ENCODE data around the gene DEAF1. TPM values are rescaled to one million over a fixed set of nuclear protein-coding genes. Genes with fewer than 3 reads are reported as not detected.

Gene DEAF1
- total RNA-seq, 1 experiment from 2014 or later, result 50.6 TPM

GRCh38 chr11:612201-612960 lies 82.6 kb downstream of the DEAF1 start:
- H3K36me3 Mint-ChIP-seq (ENCODE audit: insufficient read depth, unreplicated experiment), result peaks cover 91% of the 10 kb centered on the region
- POLR2A ChIA-PET, result interaction anchor here (1.6 kb wide), 1 partner anchor 58 kb away, joined by 5 read pairs; no protein-coding TSS in a partner anchor
- H3K9me3 Mint-ChIP-seq (ENCODE audit: unreplicated experiment), result no peaks in the 10 kb centered on the region
- H3K4me3 Mint-ChIP-seq (ENCODE audit: unreplicated experiment), result peak overlapping the region; percentile 5
- no peaks in the 10 kb centered on the region for H3K27me3 ChIP-seq (replicated peaks; ENCODE audit: control insufficient read depth, insufficient read depth, low read length)
- no peaks in the 10 kb centered on the region for H3K27me3 Mint-ChIP-seq (ENCODE audit: insufficient read depth, unreplicated experiment)
- peaks cover 9% of the 10 kb centered on the region for H3K36me3 ChIP-seq (ENCODE audit: control insufficient read depth, insufficient read depth, low read length)
- CTCF ChIA-PET, result interaction anchor here (0.6 kb wide), 1 partner anchor 24 kb away, joined by 4 read pairs; no protein-coding TSS in a partner anchor
- H3K4me1 Mint-ChIP-seq (ENCODE audit: low read depth, unreplicated experiment), result peaks cover 5% of the 10 kb centered on the region
- intact Hi-C loops (cut with micrococcal nuclease; ENCODE audit: unreplicated experiment), result loop anchor here (5.0 kb wide), 1 partner anchor 35 kb away; the partner anchor contains the start of gene PHRF1
- no TSS peak for BruUV-seq (replicated peaks)
- peaks cover 27% of the 10 kb centered on the region for H3K4me1 ChIP-seq
- no peak overlapping the region for H3K4me3 ChIP-seq (ENCODE audit: low read depth, low read length)
- peak in 1 of 2 experiments; percentile 51 for TF ChIP-seq CTCF (IDR thresholded peaks at IDR 0.05; ENCODE audit: insufficient read depth in 1 of 2, low read depth in 1 of 2, low read length in 1 of 2, severe bottlenecking in 1 of 2, unreplicated experiment in 1 of 2)
- DNase-seq, result peak; percentile 67 to 68
- H3K9me3 ChIP-seq, result no peaks in the 10 kb centered on the region
- peak overlapping the region; percentile 58 for H3K27ac Mint-ChIP-seq (ENCODE audit: unreplicated experiment)

- peaks cover 96% of the 10 kb centered on the region for H3K36me3 Mint-ChIP-seq (ENCODE audit: insufficient read depth, unreplicated experiment)
- intact Hi-C loops (cut with micrococcal nuclease; ENCODE audit: unreplicated experiment), result loop anchor here (5.0 kb wide), 1 partner anchor 34 kb away; the partner anchor contains the start of gene PHRF1
- BruUV-seq (replicated peaks), result TSS peak; percentile 3
- Histone ChIP-seq H3K4me3 (ENCODE audit: low read depth, low read length) (no peak overlapping the region), H3K9me3 (no peaks in the 10 kb centered on the region), H3K4me1 (peaks cover 25% of the 10 kb centered on the region), H3K27me3 (replicated peaks; ENCODE audit: control insufficient read depth, insufficient read depth, low read length) (no peaks in the 10 kb centered on the region), H3K36me3 (ENCODE audit: control insufficient read depth, insufficient read depth, low read length) (peaks cover 13% of the 10 kb centered on the region)
- TF ChIP-seq CTCF (IDR thresholded peaks at IDR 0.05; ENCODE audit: insufficient read depth in 1 of 2, low read depth in 1 of 2, low read length in 1 of 2, severe bottlenecking in 1 of 2, unreplicated experiment in 1 of 2), result no peak
- POLR2A ChIA-PET, result interaction anchor here (0.6 kb wide), 1 partner anchor 43 kb away, joined by 5 read pairs; no protein-coding TSS in a partner anchor
- no peak overlapping the region for H3K27ac Mint-ChIP-seq (ENCODE audit: unreplicated experiment)
- DNase-seq, result no peak
- H3K9me3 Mint-ChIP-seq (ENCODE audit: unreplicated experiment), result no peaks in the 10 kb centered on the region
- no peak overlapping the region for H3K4me3 Mint-ChIP-seq (ENCODE audit: unreplicated experiment)
- H3K4me1 Mint-ChIP-seq (ENCODE audit: low read depth, unreplicated experiment), result peaks cover 5% of the 10 kb centered on the region
- CTCF ChIA-PET, result no interaction called here
- no peaks in the 10 kb centered on the region for H3K27me3 Mint-ChIP-seq (ENCODE audit: insufficient read depth, unreplicated experiment)
Observed at GRCh38 chr11:611001-611996, 83.7 kb downstream of the DEAF1 start.

Data from Caco-2 (cell line).